Mesenchymal stem cell (in vitro differentiated cells and primary cell): ENCODE data around the gene FAM222B.
"Not testable (repeated sequence)": the region's sequence is repeated elsewhere in the genome, so short reads cannot be mapped to it uniquely, and the experiment has no call there.

Experiments
- DNase-seq: peaks from one replicate; pipeline ENCODE4 v3.0.0-alpha.2; 2013
- H2AFZ ChIP-seq: one replicate; pipeline ENCODE4 v1.6.1; 2013; ENCODE audit warnings: low read depth, mild to moderate bottlenecking, control low read depth, inconsistent platforms, low read length, moderate library complexity
- H2AK5ac ChIP-seq: 2 replicates; pipeline ENCODE4 v1.6.1; 2013; ENCODE audit warnings: low read length, moderate library complexity, mild to moderate bottlenecking, inconsistent platforms; ENCODE audit not compliant: severe bottlenecking
- H2BK120ac ChIP-seq: one replicate; pipeline ENCODE4 v1.6.1; 2013; ENCODE audit warnings: low read depth, mild to moderate bottlenecking, inconsistent platforms, low read length, moderate library complexity
- H2BK12ac ChIP-seq, 2 experiments: one replicate each; pipeline ENCODE4 v1.6.1; 2013; ENCODE audit warnings: inconsistent platforms in 2 of 2, low read length in 2 of 2, mild to moderate bottlenecking in 2 of 2, moderate library complexity in 2 of 2, control low read depth in 1 of 2
- H2BK15ac ChIP-seq: one replicate; pipeline ENCODE4 v1.6.1; 2013; ENCODE audit warnings: mild to moderate bottlenecking, low read depth, inconsistent platforms; ENCODE audit not compliant: poor library complexity, severe bottlenecking
- H2BK5ac ChIP-seq: 2 replicates; pipeline ENCODE4 v1.6.1; 2013; ENCODE audit warnings: low read depth, mild to moderate bottlenecking, low read length, control low read depth, inconsistent platforms; ENCODE audit not compliant: poor library complexity, severe bottlenecking
- H3K14ac ChIP-seq, 2 experiments: one replicate each; pipeline ENCODE4 v1.6.1; 2013; ENCODE audit warnings: inconsistent platforms in 2 of 2, low read length in 2 of 2, control low read depth in 1 of 2, mild to moderate bottlenecking in 1 of 2, moderate library complexity in 1 of 2
- H3K18ac ChIP-seq, 2 experiments: one replicate each; pipeline ENCODE4 v1.6.1; 2013; ENCODE audit warnings: inconsistent platforms in 2 of 2, low read length in 2 of 2, control low read depth in 1 of 2, low read depth in 1 of 2, mild to moderate bottlenecking in 1 of 2
- H3K23ac ChIP-seq, 2 experiments: one replicate each; pipeline ENCODE4 v1.6.1; 2013; ENCODE audit warnings: inconsistent platforms in 2 of 2, low read length in 2 of 2, mild to moderate bottlenecking in 2 of 2, moderate library complexity in 2 of 2, control low read depth in 1 of 2
- H3K27ac ChIP-seq: 2 replicates; pipeline ENCODE4 v1.5.1; 2013; ENCODE audit warnings: mild to moderate bottlenecking, moderate library complexity, low read length, control low read depth, inconsistent platforms; ENCODE audit not compliant: poor library complexity, severe bottlenecking
- H3K27me3 ChIP-seq, 2 experiments: 2 replicates each; pipeline versions ENCODE4 v1.6.1 to v1.7.0; 2013; ENCODE audit warnings: low read length in 2 of 2, mild to moderate bottlenecking in 2 of 2, moderate library complexity in 2 of 2, control low read depth in 1 of 2, inconsistent platforms in 1 of 2; ENCODE audit not compliant: control insufficient read depth in 1 of 2, insufficient read depth in 1 of 2
- H3K36me3 ChIP-seq, 2 experiments: 2 replicates each; pipeline versions ENCODE4 v1.6.1 to v1.7.0; 2013; ENCODE audit warnings: low read length in 2 of 2, control low read depth in 1 of 2, inconsistent platforms in 1 of 2, low read depth in 1 of 2, mild to moderate bottlenecking in 1 of 2; ENCODE audit not compliant: insufficient read depth in 2 of 2, control insufficient read depth in 1 of 2
- H3K4ac ChIP-seq, 2 experiments: one replicate each; pipeline ENCODE4 v1.6.1; 2013; ENCODE audit warnings: inconsistent platforms in 2 of 2, low read length in 2 of 2, mild to moderate bottlenecking in 2 of 2, moderate library complexity in 2 of 2, control low read depth in 1 of 2, low read depth in 1 of 2
- H3K4me1 ChIP-seq: 2 replicates; pipeline ENCODE4 v1.6.1; 2013; ENCODE audit warnings: low read depth, low read length, control low read depth; ENCODE audit not compliant: control insufficient read depth, insufficient read depth
- H3K4me2 ChIP-seq: 2 replicates; pipeline ENCODE4 v1.6.1; 2013; ENCODE audit warnings: low read length, mild to moderate bottlenecking, inconsistent platforms; ENCODE audit not compliant: poor library complexity, severe bottlenecking
- H3K4me3 ChIP-seq, 2 experiments: 2 replicates each; pipeline versions ENCODE4 v1.5.1 to v1.7.0; 2013; ENCODE audit warnings: low read length in 2 of 2, mild to moderate bottlenecking in 2 of 2, control low read depth in 1 of 2, low read depth in 1 of 2; ENCODE audit not compliant: insufficient read depth in 1 of 2
- H3K79me1 ChIP-seq: replicated peaks from 2 replicates; pipeline ENCODE4 v1.6.1; 2013; ENCODE audit warnings: mild to moderate bottlenecking, control low read depth, low read length, inconsistent platforms; ENCODE audit not compliant: poor library complexity, severe bottlenecking
- H3K9ac ChIP-seq: 2 replicates; pipeline ENCODE4 v1.7.0; 2013; ENCODE audit warnings: mild to moderate bottlenecking, low read length, moderate library complexity
- H3K9me3 ChIP-seq: 2 replicates; pipeline ENCODE4 v1.7.0; 2013; ENCODE audit warnings: mild to moderate bottlenecking, low read length; ENCODE audit not compliant: control insufficient read depth
- H4K8ac ChIP-seq: one replicate; pipeline ENCODE4 v1.6.1; 2013; ENCODE audit warnings: inconsistent platforms, mild to moderate bottlenecking, low read length, moderate library complexity
- H4K91ac ChIP-seq: one replicate; pipeline ENCODE4 v1.6.1; 2013; ENCODE audit warnings: mild to moderate bottlenecking, low read length, inconsistent platforms
- WGBS: methylation state at CpG from one replicate; pipeline ENCODE4 v1.1.7; 2013; ENCODE audit warnings: mixed read lengths; 5-methylcytosine and 5-hydroxymethylcytosine counted together

FAM222B gene

GRCh38 chr17:28846699-28847098 lies 4.1 kb upstream of the FAM222B start:
- not testable (repeated sequence) for H3K27ac ChIP-seq, H3K9me3 ChIP-seq, H3K4me3 ChIP-seq, H2AFZ ChIP-seq, H3K4me2 ChIP-seq, H3K4me1 ChIP-seq, H3K18ac ChIP-seq, DNase-seq, H2BK15ac ChIP-seq, H4K91ac ChIP-seq, H3K14ac ChIP-seq, H2AK5ac ChIP-seq, H3K27me3 ChIP-seq, H3K23ac ChIP-seq, H3K4ac ChIP-seq, H2BK12ac ChIP-seq, H3K9ac ChIP-seq, H2BK120ac ChIP-seq, H3K36me3 ChIP-seq, H2BK5ac ChIP-seq, H4K8ac ChIP-seq, H3K79me1 ChIP-seq
- 91% methylated on average over 9 of the region's 9 CpGs for WGBS

DNA sequence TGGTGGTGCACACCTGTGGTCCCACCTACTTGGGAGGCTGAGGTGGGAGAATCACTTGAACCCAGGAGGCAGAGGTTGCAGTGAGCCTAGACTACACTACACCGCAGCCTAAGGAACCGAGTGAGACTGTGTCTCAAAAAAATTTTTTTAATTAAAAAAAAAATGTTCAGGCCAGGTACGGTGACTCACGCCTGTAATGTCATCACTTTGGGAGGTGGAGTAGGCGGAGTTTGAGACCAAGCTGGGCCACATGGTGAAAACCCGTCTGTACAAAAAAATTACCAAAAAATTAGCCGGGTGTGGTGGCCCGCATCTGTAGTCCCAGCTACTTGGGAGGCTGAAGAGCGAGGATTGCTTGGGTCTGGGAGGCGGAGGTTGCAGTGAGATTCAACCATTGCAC lies 3.6 kb upstream of the FAM222B start:
- H3K14ac ChIP-seq: no peak overlapping the region
- H3K9me3 ChIP-seq: no peaks in the 10 kb centered on the region
- peaks cover 5% of the 10 kb centered on the region for H3K4me1 ChIP-seq

GRCh38 chr17:28843816-28844148 lies 1.2 kb upstream of the FAM222B start:
- Histone ChIP-seq H3K9me3 (no peaks in the 10 kb centered on the region), H3K9ac (no peak overlapping the region), H4K91ac (no peak overlapping the region), H3K27ac (no peak overlapping the region), H3K23ac (no peak overlapping the region), H2BK12ac (no peak overlapping the region), H3K4ac (no peak overlapping the region), H2BK120ac (no peak overlapping the region), H2AFZ (peak overlapping the region; percentile 27), H3K4me1 (peaks cover 8% of the 10 kb centered on the region), H3K14ac (no peak overlapping the region), H2AK5ac (no peak overlapping the region), H4K8ac (peak overlapping the region; percentile 19), H2BK5ac (no peak overlapping the region), H3K18ac (no peak overlapping the region), H3K4me2 (no peak overlapping the region), H3K4me3 (no peak overlapping the region), H3K27me3 (no peaks in the 10 kb centered on the region), H3K36me3 (no peaks in the 10 kb centered on the region), H3K79me1 (peaks cover 3% of the 10 kb centered on the region), H2BK15ac (no peak overlapping the region)
- WGBS: 97% methylated on average over 6 of the region's 6 CpGs
- DNase-seq: no peak

More for the DNA sequence above, 3.6 kb upstream of the FAM222B start:
- Histone ChIP-seq H3K4ac (no peak overlapping the region), H3K4me2 (no peak overlapping the region), H2BK120ac (no peak overlapping the region), H3K36me3 (no peaks in the 10 kb centered on the region), H3K18ac (no peak overlapping the region), H3K9ac (no peak overlapping the region), H3K79me1 (peaks cover 3% of the 10 kb centered on the region), H2BK5ac (no peak overlapping the region), H2BK15ac (no peak overlapping the region), H2AFZ (no peak overlapping the region), H3K27ac (no peak overlapping the region), H4K8ac (no peak overlapping the region), H2BK12ac (no peak overlapping the region), H3K27me3 (no peaks in the 10 kb centered on the region), H3K4me3 (no peak overlapping the region), H4K91ac (no peak overlapping the region), H3K23ac (no peak overlapping the region), H2AK5ac (no peak overlapping the region)
- WGBS: 95% methylated on average over 10 of the region's 10 CpGs
- DNase-seq: no peak

DNA sequence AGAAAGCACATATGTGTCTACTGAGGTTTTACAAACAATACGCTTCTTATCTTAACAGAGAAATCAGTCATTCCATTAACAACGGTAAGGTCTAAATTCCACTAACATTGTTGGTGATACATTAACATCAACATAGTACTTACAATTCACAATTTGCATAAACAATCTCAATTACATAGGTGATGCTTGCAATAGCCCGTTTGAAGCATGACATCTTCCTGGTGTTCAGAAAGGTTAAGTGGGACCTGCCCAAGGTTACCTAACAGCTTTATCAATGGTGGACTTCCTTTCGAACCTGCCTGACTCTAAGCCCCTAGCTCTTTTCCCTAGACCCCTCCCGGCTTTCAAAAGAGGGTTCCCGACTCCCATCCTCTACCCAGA lies 699 bp downstream of the FAM222B start:
- H2BK12ac ChIP-seq: no peak overlapping the region
- peak overlapping the region in 1 of 2 experiments; percentile 100 for H3K18ac ChIP-seq
- peak overlapping the region in 1 of 2 experiments; percentile 67 for H3K4ac ChIP-seq
- H3K27ac ChIP-seq: no peak overlapping the region
- H3K79me1 ChIP-seq: peaks cover 3% of the 10 kb centered on the region
- no peak overlapping the region for H4K91ac ChIP-seq
- no peak overlapping the region for H2BK15ac ChIP-seq
- WGBS: 8% methylated on average over 6 of the region's 6 CpGs
- H3K23ac ChIP-seq: peak overlapping the region in 1 of 2 experiments; percentile 93
- H3K4me3 ChIP-seq: peak overlapping the region; percentile 80 to 95
- H2AK5ac ChIP-seq: no peak overlapping the region
- peak overlapping the region; percentile 91 for H3K9ac ChIP-seq
- peak overlapping the region; percentile 96 for H2AFZ ChIP-seq
- no peaks in the 10 kb centered on the region for H3K27me3 ChIP-seq
- DNase-seq: peak; percentile 20
- no peaks in the 10 kb centered on the region for H3K9me3 ChIP-seq
- H3K14ac ChIP-seq: no peak overlapping the region
- H3K36me3 ChIP-seq: no peaks in the 10 kb centered on the region
- H2BK5ac ChIP-seq: no peak overlapping the region
- no peak overlapping the region for H4K8ac ChIP-seq
- peaks cover 10% of the 10 kb centered on the region for H3K4me1 ChIP-seq
- H3K4me2 ChIP-seq: peak overlapping the region; percentile 41
- no peak overlapping the region for H2BK120ac ChIP-seq
